WTC11 (cell line): Measurements from ENCODE around the gene IRX2. TPM values are rescaled to one million over a fixed set of nuclear protein-coding genes. Genes with fewer than 3 reads are reported as not detected.
A peak's percentile ranks its signal among the peaks of the same experiment; 100 is the strongest.

ENCODE experiments used
- ATAC-seq: fragments of 200-7000 bp; cut with Tn5 transposase; 2 replicates; pipeline ENCODE4 v1.10.0; 2021; ENCODE audit warnings: mild to moderate bottlenecking, moderate library complexity
- CTCF ChIA-PET: fragments of 300-600 bp; sonication (Branson Sonifier 250); formaldehyde crosslinking; loops from one replicate; lab custom pipeline; 2021; ENCODE audit warnings: antibody characterized with exemption; lab: Charles Lee
- POLR2A ChIA-PET: fragments of 350-600 bp; sonication (Branson Sonifier 250); formaldehyde crosslinking; loops from one replicate; lab custom pipeline; 2021; ENCODE audit warnings: antibody characterized with exemption; lab: Charles Lee
- DNase-seq: peaks from one replicate; pipeline ENCODE4 v3.0.0; 2021; ENCODE audit warnings: low spot score
- H3K27ac Mint-ChIP-seq: 2 replicates; pipeline ENCODE4 v1.8.0; 2021; ENCODE audit warnings: mixed read lengths
- H3K27me3 Mint-ChIP-seq: 2 replicates; pipeline ENCODE4 v1.8.0; 2021; ENCODE audit warnings: low read depth, mild to moderate bottlenecking, moderate library complexity, mixed read lengths
- H3K36me3 Mint-ChIP-seq: 2 replicates; pipeline ENCODE4 v1.8.0; 2021; ENCODE audit warnings: mixed read lengths
- H3K4me1 Mint-ChIP-seq: 2 replicates; pipeline ENCODE4 v1.8.0; 2022; ENCODE audit warnings: mixed read lengths
- H3K4me3 Mint-ChIP-seq: 2 replicates; pipeline ENCODE4 v1.8.0; 2021; ENCODE audit warnings: mild to moderate bottlenecking, moderate library complexity, mixed read lengths
- H3K9me3 Mint-ChIP-seq: 2 replicates; pipeline ENCODE4 v1.8.0; 2021; ENCODE audit warnings: mixed read lengths
- AR ChIP-seq: fragments of 250-450 bp; sonication (Bioruptor Pico); IDR thresholded peaks from 2 replicates; pipeline ENCODE4 v1.9.0; 2021; ENCODE audit warnings: mild to moderate bottlenecking
- CBFB ChIP-seq: sonication (generic); formaldehyde crosslinking; IDR thresholded peaks from 2 replicates; pipeline ENCODE4 v1.8.1; 2022; ENCODE audit warnings: mild to moderate bottlenecking, low read depth, missing genetic modification reagents
- HMGXB4 ChIP-seq: sonication (generic); formaldehyde crosslinking; IDR thresholded peaks from 2 replicates; pipeline ENCODE4 v1.8.1; 2023; ENCODE audit warnings: mild to moderate bottlenecking, moderate library complexity, missing genetic modification reagents
- JAZF1 ChIP-seq: fragments of 250-450 bp; sonication (Bioruptor Pico); IDR thresholded peaks from 2 replicates; pipeline ENCODE4 v1.9.0; 2021; ENCODE audit warnings: moderate library complexity, mild to moderate bottlenecking, inconsistent platforms
- NFE2L1 ChIP-seq: sonication (generic); formaldehyde crosslinking; IDR thresholded peaks from 2 replicates; pipeline ENCODE4 v1.8.1; 2023; ENCODE audit warnings: missing genetic modification reagents
- ZBTB43 ChIP-seq: sonication (generic); formaldehyde crosslinking; IDR thresholded peaks from 2 replicates; pipeline ENCODE4 v1.8.1; 2023; ENCODE audit warnings: mild to moderate bottlenecking, missing genetic modification reagents
- ZNF317 ChIP-seq: sonication (generic); formaldehyde crosslinking; IDR thresholded peaks from 2 replicates; pipeline ENCODE4 v1.8.1; 2023; ENCODE audit warnings: low read depth, mild to moderate bottlenecking, moderate library complexity, missing genetic modification reagents, borderline replicate concordance
- ZNF416 ChIP-seq: fragments of 250-450 bp; sonication (Bioruptor Pico); IDR thresholded peaks from 2 replicates; pipeline ENCODE4 v1.9.0; 2021; ENCODE audit warnings: mild to moderate bottlenecking, inconsistent platforms
- ZNF512 ChIP-seq: sonication (generic); formaldehyde crosslinking; IDR thresholded peaks from 2 replicates; pipeline ENCODE4 v1.8.1; 2022; ENCODE audit warnings: missing genetic modification reagents, borderline replicate concordance
- total RNA-seq: library from RNA; stranded (reverse); gene quantifications from 3 replicates; pipeline ENCODE4 v1.2.3, GENCODE V29; 2021

Gene IRX2
- total RNA-seq, 1 experiment from 2014 or later = 63.2 TPM

- CTCF ChIA-PET = interaction anchor here (0.6 to 3.0 kb wide), 3 partner anchors 48 to 147 kb away, joined by 3 to 23 read pairs (median 5); no protein-coding TSS in a partner anchor
- Mint-ChIP-seq H3K36me3 (peaks cover 2% of the 10 kb centered on the region; the same call in 1 of the 2 replicates), H3K9me3 (no peaks in the 10 kb centered on the region), H3K4me3 (peak overlapping the region; percentile 95), H3K27me3 (peaks cover 76% of the 10 kb centered on the region), H3K27ac (peak overlapping the region; percentile 91), H3K4me1 (peaks cover 52% of the 10 kb centered on the region)
- no peak for TF ChIP-seq ZBTB43
- no peak for TF ChIP-seq AR
- TF ChIP-seq ZNF512 = no peak
- TF ChIP-seq CBFB (CRISPR knock-in tag) = no peak
- no peak for TF ChIP-seq ZNF416 (CRISPR knock-in tag)
- POLR2A ChIA-PET = no interaction called here
- no peak for ATAC-seq
- DNase-seq = no peak
Measured at GRCh38 chr5:2755681-2756171, 4.2 kb upstream of the IRX2 start.

- peak overlapping the region; percentile 95 for H3K4me3 Mint-ChIP-seq
- ChIA-PET POLR2A (no interaction called here), CTCF (interaction anchor here (3.0 kb wide), 1 partner anchor 50 kb away, joined by 23 read pairs; no protein-coding TSS in a partner anchor)
- DNase-seq = peak; percentile 57
- peaks cover 76% of the 10 kb centered on the region for H3K27me3 Mint-ChIP-seq
- TF ChIP-seq ZNF317 (no peak), HMGXB4 (CRISPR knock-in tag) (0 out of 2 replicates have a peak, but pooled peaks have one; percentile 30)
- no peaks in the 10 kb centered on the region for H3K9me3 Mint-ChIP-seq
- peak overlapping the region; percentile 27; the same call in 1 of the 2 replicates for H3K27ac Mint-ChIP-seq
- peaks cover 2% of the 10 kb centered on the region; the same call in 1 of the 2 replicates for H3K36me3 Mint-ChIP-seq
- peaks cover 52% of the 10 kb centered on the region for H3K4me1 Mint-ChIP-seq
- ATAC-seq = no peak
Measured at GRCh38 chr5:2755076-2755680, 3.7 kb upstream of the IRX2 start.

GRCh38 chr5:2754581-2755075 lies 3.2 kb upstream of the IRX2 start:
- CTCF ChIA-PET = interaction anchor here (0.6 to 1.8 kb wide), 4 partner anchors 15 to 364 kb away, joined by 3 to 4 read pairs (median 3); no protein-coding TSS in a partner anchor
- DNase-seq = peak; percentile 54
- H3K9me3 Mint-ChIP-seq = no peaks in the 10 kb centered on the region
- TF ChIP-seq NFE2L1 (0 out of 2 replicates have a peak, but pooled peaks have one; percentile 11), JAZF1 (CRISPR knock-in tag) (no peak)
- peaks cover 51% of the 10 kb centered on the region for H3K4me1 Mint-ChIP-seq
- no peak overlapping the region for H3K27ac Mint-ChIP-seq
- POLR2A ChIA-PET = no interaction called here
- ATAC-seq = no peak
- peaks cover 5% of the 10 kb centered on the region for H3K36me3 Mint-ChIP-seq
- H3K27me3 Mint-ChIP-seq = peaks cover 77% of the 10 kb centered on the region
- H3K4me3 Mint-ChIP-seq = peak overlapping the region; percentile 87
